ENCODE measurements around the gene MOSPD3. TPM values are rescaled to one million over a fixed set of nuclear protein-coding genes. Genes with fewer than 3 reads are reported as not detected.
"Not testable (repeated sequence)": the region's sequence is repeated elsewhere in the genome, so short reads cannot be mapped to it uniquely, and the experiment has no call there.

Gene MOSPD3
- 13.9 to 17.5 TPM (median 17.3 TPM) in 3 replicates for total RNA-seq
- long read RNA-seq, transcript MOSPD3-203 (5 exons, 1,191 nt): major isoform, 16 of 27 reads
- long read RNA-seq, partial matches to known transcripts: 2 of 27 reads
- long read RNA-seq, other reads (novel, unspliced or antisense): 2 of 27 reads

- Mint-ChIP-seq H3K27me3 (ENCODE audit: low read depth) (no peaks in the 10 kb centered on the region), H3K4me1 (ENCODE audit: low read depth) (peaks cover 14% of the 10 kb centered on the region), H3K4me3 (ENCODE audit: unreplicated experiment) (peak within 1 kb of the TSS; percentile 95), H3K36me3 (ENCODE audit: low read depth) (peaks cover 3% of the 10 kb centered on the region), H3K9me3 (ENCODE audit: low read depth) (no peaks in the 10 kb centered on the region), H3K27ac (ENCODE audit: unreplicated experiment) (peak within 1 kb of the TSS; percentile 100)
- no peak for TF ChIP-seq CTCF (IDR thresholded peaks at IDR 0.05)
- DNase-seq (ENCODE audit: low spot score): peak; percentile 99
Observed at GRCh38 chr7:100611983-100612729, at the start of gene MOSPD3. Gene MOSPD3, plus strand, starts transcription at chr7:100612540. Its CDS starts 252 bp downstream, at chr7:100612792.

- no peaks in the 10 kb centered on the region for H3K9me3 Mint-ChIP-seq (ENCODE audit: low read depth)
- H3K4me1 Mint-ChIP-seq (ENCODE audit: low read depth): no peaks in the 10 kb centered on the region
- DNase-seq (ENCODE audit: low spot score): no peak
- peaks cover 1% of the 10 kb centered on the region for H3K36me3 Mint-ChIP-seq (ENCODE audit: low read depth)
- TF ChIP-seq CTCF (IDR thresholded peaks at IDR 0.05): no peak
- no peak overlapping the region for H3K27ac Mint-ChIP-seq (ENCODE audit: unreplicated experiment)
- no peaks in the 10 kb centered on the region for H3K27me3 Mint-ChIP-seq (ENCODE audit: low read depth)
- H3K4me3 Mint-ChIP-seq (ENCODE audit: unreplicated experiment): no peak overlapping the region
Observed at GRCh38 chr7:100563100-100563564, 49.2 kb upstream of the MOSPD3 start.

- Mint-ChIP-seq H3K4me1 (ENCODE audit: low read depth) (no peaks in the 10 kb centered on the region), H3K9me3 (ENCODE audit: low read depth) (no peaks in the 10 kb centered on the region), H3K36me3 (ENCODE audit: low read depth) (peaks cover 1% of the 10 kb centered on the region), H3K27ac (ENCODE audit: unreplicated experiment) (no peak overlapping the region), H3K27me3 (ENCODE audit: low read depth) (no peaks in the 10 kb centered on the region), H3K4me3 (ENCODE audit: unreplicated experiment) (no peak overlapping the region)
- no peak for DNase-seq (ENCODE audit: low spot score)
- peak; percentile 90 for TF ChIP-seq CTCF (IDR thresholded peaks at IDR 0.05)
Observed at GRCh38 chr7:100563809-100564400, 48.4 kb upstream of the MOSPD3 start.

GRCh38 chr7:100564405-100564804, 47.9 kb upstream of the MOSPD3 start:
- H3K27ac Mint-ChIP-seq (ENCODE audit: unreplicated experiment); H3K9me3 Mint-ChIP-seq (ENCODE audit: low read depth); H3K36me3 Mint-ChIP-seq (ENCODE audit: low read depth); H3K4me3 Mint-ChIP-seq (ENCODE audit: unreplicated experiment); H3K27me3 Mint-ChIP-seq (ENCODE audit: low read depth); H3K4me1 Mint-ChIP-seq (ENCODE audit: low read depth); DNase-seq (ENCODE audit: low spot score): not testable (repeated sequence)

GRCh38 chr7:100565133-100565571, 47.2 kb upstream of the MOSPD3 start:
- peaks cover 1% of the 10 kb centered on the region for H3K36me3 Mint-ChIP-seq (ENCODE audit: low read depth)
- no peak for DNase-seq (ENCODE audit: low spot score)
- H3K27me3 Mint-ChIP-seq (ENCODE audit: low read depth): no peaks in the 10 kb centered on the region
- no peak overlapping the region for H3K27ac Mint-ChIP-seq (ENCODE audit: unreplicated experiment)
- no peak overlapping the region for H3K4me3 Mint-ChIP-seq (ENCODE audit: unreplicated experiment)
- H3K9me3 Mint-ChIP-seq (ENCODE audit: low read depth): no peaks in the 10 kb centered on the region
- TF ChIP-seq CTCF (IDR thresholded peaks at IDR 0.05): no peak
- peaks cover 3% of the 10 kb centered on the region for H3K4me1 Mint-ChIP-seq (ENCODE audit: low read depth)
